ENCODE data around the gene AEN.

Gene AEN

DNA sequence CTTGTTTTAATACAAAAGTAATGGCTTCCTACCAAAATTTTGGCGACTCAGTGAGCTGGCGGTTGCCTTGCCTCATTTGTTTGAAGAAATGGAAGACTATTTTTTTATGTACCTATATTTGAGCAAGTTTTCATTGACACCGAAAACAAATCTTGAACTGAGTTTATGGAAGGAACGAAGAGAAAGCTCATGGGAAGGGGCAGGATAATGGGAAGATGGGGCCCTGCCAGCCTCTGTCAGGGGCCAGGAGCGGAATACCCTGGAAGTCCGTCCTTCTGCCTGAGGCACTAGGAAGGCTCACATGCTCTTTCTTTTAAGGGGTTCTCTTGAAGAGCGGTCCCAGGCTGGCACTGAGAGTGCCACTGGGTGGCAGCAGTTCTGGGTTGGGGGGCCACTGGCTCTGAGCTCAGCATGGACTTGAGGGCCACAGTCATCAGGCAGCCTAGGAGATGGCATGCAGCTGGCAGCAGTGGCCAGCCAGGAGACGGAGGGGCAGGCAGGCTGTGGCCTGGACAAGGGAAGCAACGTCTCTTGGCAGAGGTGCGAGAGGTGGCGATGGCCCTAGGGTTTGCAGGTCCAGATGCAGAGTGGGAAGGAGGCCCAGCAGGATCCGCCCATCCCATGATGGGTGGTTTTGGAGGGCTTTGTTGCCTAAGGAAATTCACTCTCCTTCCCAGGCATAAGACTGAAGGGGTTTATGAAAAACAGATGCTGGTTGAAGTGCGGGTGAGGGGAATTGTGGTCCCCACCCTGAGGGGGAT lies 59.3 kb downstream of the AEN start:
- no peak for DNase-seq

DNA sequence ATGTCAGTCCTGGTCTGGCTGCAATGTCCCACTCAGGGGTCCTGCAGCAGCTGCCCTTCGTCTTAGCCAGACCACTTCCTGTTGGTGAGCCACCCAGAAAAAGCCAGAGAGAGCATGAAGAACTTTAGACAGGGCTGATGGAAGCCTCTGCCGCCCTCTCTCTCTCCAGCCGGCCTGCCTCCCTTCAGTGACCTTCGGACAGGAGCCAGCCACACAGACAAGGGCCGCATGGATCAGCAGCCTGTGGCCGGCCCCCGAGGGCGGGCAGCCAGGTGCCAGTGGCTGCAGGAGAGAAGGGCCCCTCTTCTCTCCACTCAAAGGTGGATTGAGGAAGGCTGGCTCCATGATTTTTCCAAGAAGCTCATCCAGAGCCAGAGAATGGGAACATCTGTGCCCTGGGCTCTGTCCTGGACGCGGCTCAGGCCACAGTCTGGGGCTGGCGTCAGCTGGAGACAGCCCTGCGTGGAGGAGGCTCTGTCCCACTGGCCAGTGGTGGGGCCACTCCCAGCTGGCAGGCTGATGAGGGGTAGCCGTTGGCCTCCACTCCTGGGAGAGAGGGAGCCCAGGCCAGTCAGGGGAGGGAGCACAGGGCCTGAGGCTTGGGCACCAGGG lies 60.6 kb downstream of the AEN start:
- no peak for DNase-seq

Data from activated CD4-positive, CD25-positive, alpha-beta regulatory T cell (primary cell).